Choroid plexus epithelial cell (primary cell): Measurements from ENCODE around the gene NPHP1.

Experiments used
- DNase-seq: peaks from one replicate; pipeline ENCODE4 v3.0.0-alpha.2; 2010; ENCODE audit warnings: low read depth
- H3K4me3 ChIP-seq: 2 replicates; pipeline ENCODE4 v1.5.1; 2011; ENCODE audit warnings: low read depth, mild to moderate bottlenecking, control low read depth, low read length, moderate library complexity
- TF ChIP-seq, protein P1 (sequence below): conservative IDR thresholded peaks from 2 replicates; pipeline ENCODE4 v1.5.1; 2011; ENCODE audit warnings: low read depth, mild to moderate bottlenecking, control low read depth, inconsistent platforms, low read length, moderate library complexity

NPHP1 gene

DNA sequence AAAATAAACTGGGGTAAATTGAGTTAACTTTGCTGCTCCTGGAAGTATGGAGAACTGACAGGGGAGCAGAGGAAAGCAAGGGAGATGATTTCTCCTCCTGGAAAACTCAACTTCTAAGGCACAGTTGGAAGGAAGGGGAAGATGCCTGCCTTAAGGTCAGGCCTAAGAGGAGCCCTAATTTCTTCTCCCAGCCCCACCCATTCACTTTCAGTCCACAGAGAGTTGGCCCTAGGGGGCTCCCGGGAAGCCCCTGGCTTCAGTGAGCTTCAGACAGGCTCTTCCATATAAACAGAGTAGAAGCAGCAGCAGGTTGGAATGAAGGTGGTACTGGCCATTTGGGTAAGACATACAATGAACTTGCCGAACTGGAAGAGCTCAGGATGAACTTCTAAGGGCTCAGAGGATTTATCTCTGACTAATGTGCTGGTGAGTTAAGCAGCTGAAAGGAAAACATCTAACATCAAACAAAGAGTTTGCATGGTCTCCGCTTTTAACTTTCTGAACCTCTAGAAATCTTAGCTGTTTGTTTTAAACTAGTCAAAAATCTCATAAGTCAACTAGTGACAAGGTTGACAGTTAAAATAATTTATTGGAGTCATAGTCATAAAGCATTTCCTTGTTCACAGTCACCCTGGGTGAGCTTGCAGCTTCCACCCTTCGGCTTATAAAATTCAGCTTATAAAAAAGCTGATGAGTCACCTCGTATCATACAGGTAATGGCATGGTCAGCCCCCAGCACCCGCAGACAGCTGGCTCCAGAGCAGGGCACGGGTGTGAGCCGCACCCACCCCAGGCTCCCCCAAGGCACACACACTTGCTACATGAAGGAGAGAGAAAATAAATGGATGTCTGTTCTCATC lies 99.0 kb downstream of the NPHP1 start:
- DNase-seq, result peak; percentile 31
- H3K4me3 ChIP-seq, result no peak overlapping the region

DNA sequence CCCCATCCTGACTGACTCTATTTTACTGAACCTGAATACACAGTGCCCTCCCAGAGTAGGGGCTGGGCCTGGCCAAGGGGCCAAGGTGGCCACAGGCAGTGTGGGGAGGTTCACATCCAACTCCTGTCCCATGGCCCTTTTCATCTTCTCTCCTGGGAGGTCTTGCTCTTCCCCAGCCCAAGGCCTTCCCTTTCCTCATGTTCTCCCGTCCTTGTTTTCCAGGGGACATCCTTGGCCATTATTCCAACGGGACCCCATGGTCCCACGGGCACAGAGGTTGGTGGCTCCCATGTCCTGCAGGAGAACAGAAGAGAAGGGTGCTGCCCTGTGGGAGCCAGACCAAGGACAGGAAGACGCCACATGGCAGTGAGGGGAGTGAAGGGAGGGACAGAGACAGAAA lies 99.6 kb downstream of the NPHP1 start:
- H3K4me3 ChIP-seq, result no peak overlapping the region
- no peak for DNase-seq
- TF ChIP-seq, protein P1, sequence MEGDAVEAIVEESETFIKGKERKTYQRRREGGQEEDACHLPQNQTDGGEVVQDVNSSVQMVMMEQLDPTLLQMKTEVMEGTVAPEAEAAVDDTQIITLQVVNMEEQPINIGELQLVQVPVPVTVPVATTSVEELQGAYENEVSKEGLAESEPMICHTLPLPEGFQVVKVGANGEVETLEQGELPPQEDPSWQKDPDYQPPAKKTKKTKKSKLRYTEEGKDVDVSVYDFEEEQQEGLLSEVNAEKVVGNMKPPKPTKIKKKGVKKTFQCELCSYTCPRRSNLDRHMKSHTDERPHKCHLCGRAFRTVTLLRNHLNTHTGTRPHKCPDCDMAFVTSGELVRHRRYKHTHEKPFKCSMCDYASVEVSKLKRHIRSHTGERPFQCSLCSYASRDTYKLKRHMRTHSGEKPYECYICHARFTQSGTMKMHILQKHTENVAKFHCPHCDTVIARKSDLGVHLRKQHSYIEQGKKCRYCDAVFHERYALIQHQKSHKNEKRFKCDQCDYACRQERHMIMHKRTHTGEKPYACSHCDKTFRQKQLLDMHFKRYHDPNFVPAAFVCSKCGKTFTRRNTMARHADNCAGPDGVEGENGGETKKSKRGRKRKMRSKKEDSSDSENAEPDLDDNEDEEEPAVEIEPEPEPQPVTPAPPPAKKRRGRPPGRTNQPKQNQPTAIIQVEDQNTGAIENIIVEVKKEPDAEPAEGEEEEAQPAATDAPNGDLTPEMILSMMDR, result no peak

More for the DNA sequence above, 99.0 kb downstream of the NPHP1 start:
- TF ChIP-seq, protein P1, result no peak

DNA sequence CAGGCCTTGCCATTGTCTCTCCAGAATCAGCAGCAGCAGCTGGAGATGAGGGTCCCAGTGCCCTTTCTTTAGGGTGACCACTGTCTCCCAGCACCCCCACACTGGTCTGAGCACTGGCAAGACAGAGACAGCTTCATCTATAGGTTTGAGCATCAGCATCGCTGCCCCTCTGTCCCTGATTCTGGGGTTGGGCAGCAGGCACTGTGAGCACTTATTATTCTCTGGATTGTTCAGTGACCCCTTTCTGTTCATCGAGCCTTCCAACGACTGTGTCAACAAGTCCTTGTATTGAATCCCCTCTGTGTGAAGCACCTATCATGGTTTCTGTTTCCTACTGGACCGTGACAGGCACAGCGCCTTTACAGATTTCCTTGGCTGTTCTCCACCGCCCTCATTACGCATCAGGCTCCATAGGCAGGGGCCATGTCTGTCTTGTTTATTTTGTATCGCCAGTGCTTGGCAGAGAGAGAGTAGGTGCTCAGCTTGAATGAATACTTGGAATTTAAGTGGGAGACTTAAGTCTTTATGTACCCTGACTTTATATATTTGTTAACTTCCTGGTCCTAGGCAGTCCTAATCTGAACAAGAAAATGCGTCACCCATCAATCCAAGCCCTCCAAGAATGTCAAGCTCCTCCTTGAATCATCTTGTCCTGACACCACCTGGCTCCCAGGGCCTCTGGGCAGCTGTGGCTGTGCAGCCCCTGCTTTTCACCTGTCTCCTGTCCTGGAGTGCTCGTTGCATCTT lies 100.6 kb downstream of the NPHP1 start:
- TF ChIP-seq, protein P1, result no peak
- no peak overlapping the region for H3K4me3 ChIP-seq
- DNase-seq, result no peak

DNA sequence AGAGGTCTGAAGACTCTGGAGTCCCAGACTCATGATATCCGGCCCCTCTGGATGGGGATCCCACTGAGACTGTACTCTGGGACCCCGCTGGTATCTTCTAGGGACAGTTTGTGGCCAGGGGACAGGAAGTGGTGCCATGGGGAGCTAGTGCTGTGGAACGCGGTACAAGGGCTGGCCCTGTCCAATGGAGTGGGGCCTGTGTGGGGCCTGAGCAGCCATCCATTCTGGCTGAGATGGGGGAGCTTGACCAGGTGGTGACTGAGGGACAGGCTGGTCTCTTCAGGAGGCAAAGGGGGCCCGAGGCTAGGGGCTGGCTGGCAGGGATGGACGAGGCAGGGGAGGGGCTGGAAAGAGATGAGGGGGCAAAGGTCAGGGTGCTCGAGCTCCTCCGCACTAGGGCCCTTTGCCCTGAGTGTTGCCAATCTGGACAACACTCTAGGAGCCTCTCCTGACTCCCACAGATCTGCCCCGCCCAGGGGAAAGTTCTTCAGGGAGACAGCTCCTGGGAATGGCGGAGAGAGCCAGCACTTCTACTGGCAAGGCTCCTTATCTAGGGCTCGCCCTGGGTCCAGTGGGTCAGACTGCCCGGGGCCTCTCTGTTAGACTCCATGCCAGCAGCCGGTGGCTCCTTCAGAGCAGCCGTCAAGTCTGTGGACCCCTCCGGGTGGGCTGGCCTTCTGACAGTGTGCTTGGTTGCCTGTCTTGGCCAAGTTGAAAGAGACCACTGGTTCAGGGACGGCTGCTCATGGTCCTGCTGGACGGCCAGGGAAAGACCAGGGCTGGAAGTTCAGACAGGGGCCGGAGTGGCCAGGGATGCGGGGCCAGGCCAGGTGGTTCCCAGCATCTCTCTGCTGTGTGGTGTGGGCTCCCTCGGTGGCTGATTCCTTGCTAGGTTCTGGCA lies 101.5 kb downstream of the NPHP1 start:
- H3K4me3 ChIP-seq, result no peak overlapping the region
- no peak for DNase-seq
- TF ChIP-seq, protein P1, result no peak

DNA sequence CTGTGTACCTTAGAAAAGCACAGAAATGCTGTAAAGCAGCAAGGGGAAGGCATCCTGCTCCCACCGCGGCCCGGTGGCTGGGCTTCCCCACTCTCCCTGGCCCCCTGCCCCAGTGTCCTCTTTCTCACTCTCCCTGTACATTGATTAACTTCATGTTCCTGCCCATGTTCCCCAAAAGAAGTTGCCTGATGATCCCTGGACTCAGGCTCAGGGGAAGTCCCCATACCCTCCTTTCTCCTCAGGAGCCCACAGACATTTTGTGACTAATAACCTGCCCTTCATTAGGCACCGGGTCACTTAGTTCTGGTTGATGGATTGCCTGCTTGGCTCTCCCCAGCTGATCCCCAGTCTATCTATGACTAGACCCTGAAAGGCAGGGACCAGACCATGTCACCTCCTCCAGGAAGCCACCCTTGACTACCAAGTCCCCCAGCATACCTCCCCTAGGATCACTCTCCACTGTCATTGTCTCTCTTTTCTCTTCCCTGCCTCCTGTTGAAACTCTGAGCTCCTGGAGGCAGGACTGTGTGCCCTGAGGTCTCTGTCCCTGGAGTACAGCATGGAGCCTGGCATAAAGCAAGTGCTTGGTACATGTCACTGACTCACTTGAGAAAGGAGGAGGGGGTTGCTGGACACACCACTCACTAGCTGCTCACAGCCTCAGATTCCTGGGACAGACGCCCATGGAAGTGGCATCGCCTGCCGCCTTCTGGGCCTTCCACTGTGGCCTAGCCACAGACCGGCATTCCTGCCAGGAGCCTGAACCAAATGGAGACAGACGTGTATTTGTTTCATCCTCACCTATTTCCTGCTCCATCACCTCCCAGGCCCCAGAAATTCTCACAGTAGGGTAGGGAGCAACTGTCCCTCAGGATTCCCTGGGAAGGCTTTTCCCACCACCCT lies 102.7 kb downstream of the NPHP1 start:
- TF ChIP-seq, protein P1, result no peak
- no peak overlapping the region for H3K4me3 ChIP-seq
- DNase-seq, result peak; percentile 20
